OCI-LY1 (cell line): ENCODE measurements around the gene KCNJ12.

Experiments
- H2AFZ ChIP-seq: fragments of 200-600 bp; sonication (generic), shearing (Covaris generic); 2 replicates; pipeline ENCODE4 v1.6.0; 2014; ENCODE audit warnings: antibody characterized with exemption, mild to moderate bottlenecking, low read length
- H3F3A ChIP-seq: fragments of 200-600 bp; sonication (generic), shearing (Covaris generic); 2 replicates; pipeline ENCODE4 v1.6.0; 2014; ENCODE audit warnings: mild to moderate bottlenecking, antibody characterized with exemption, low read length, moderate library complexity; ENCODE audit not compliant: insufficient read depth
- H3K27ac ChIP-seq: fragments of 200-600 bp; sonication (generic); 2 replicates; pipeline ENCODE4 v1.5.1; 2014; ENCODE audit warnings: low read length, mixed run types, mild to moderate bottlenecking, low read depth; ENCODE audit not compliant: poor library complexity, severe bottlenecking
- H3K27me3 ChIP-seq: fragments of 200-600 bp; sonication (generic); 2 replicates; pipeline ENCODE4 v1.6.0; 2014; ENCODE audit warnings: antibody characterized with exemption, mild to moderate bottlenecking, low read length, moderate library complexity; ENCODE audit not compliant: insufficient read depth
- H3K36me3 ChIP-seq: fragments of 200-600 bp; sonication (generic); 2 replicates; pipeline ENCODE4 v1.6.1; 2014; ENCODE audit warnings: mild to moderate bottlenecking, antibody characterized with exemption, low read length, moderate library complexity, mixed read lengths; ENCODE audit not compliant: insufficient read depth
- H3K4me1 ChIP-seq: fragments of 200-600 bp; sonication (generic); 2 replicates; pipeline ENCODE4 v1.5.1; 2014; ENCODE audit warnings: mild to moderate bottlenecking, low read length, moderate library complexity; ENCODE audit not compliant: insufficient read depth, severe bottlenecking
- H3K4me2 ChIP-seq: fragments of 200-600 bp; sonication (generic), shearing (Covaris generic); 2 replicates; pipeline ENCODE4 v1.6.1; 2014; ENCODE audit warnings: low read length
- H3K4me3 ChIP-seq: fragments of 200-600 bp; sonication (generic); 2 replicates; pipeline ENCODE4 v1.5.1; 2014; ENCODE audit warnings: low read length, low read depth, mild to moderate bottlenecking, mixed read lengths; ENCODE audit not compliant: poor library complexity, severe bottlenecking
- H3K79me2 ChIP-seq: fragments of 200-600 bp; shearing (Covaris generic); 2 replicates; pipeline ENCODE4 v1.6.1; 2016; ENCODE audit warnings: mixed run types, low read length, mixed read lengths; ENCODE audit not compliant: insufficient read depth
- H3K9ac ChIP-seq: fragments of 200-600 bp; sonication (generic), shearing (Covaris generic); 2 replicates; pipeline ENCODE4 v1.6.1; 2014; ENCODE audit warnings: mild to moderate bottlenecking, low read length, mixed read lengths
- H3K9me2 ChIP-seq: fragments of 200-600 bp; sonication (generic), shearing (Covaris generic); 2 replicates; pipeline ENCODE4 v1.6.1; 2014; ENCODE audit warnings: low read depth, mild to moderate bottlenecking, low read length, mixed read lengths
- H3K9me3 ChIP-seq: fragments of 200-600 bp; shearing (Covaris generic); 2 replicates; pipeline ENCODE4 v1.6.1; 2014; ENCODE audit warnings: low read length, mixed read lengths
- H4K20me1 ChIP-seq: fragments of 200-600 bp; sonication (generic), shearing (Covaris generic); 2 replicates; pipeline ENCODE4 v1.6.0; 2016; ENCODE audit warnings: mild to moderate bottlenecking, low read length; ENCODE audit not compliant: insufficient read depth
- EZH2 ChIP-seq: fragments of 200-600 bp; sonication (generic), shearing (Covaris generic); IDR thresholded peaks from 2 replicates; pipeline ENCODE4 v1.8.0; 2017; ENCODE audit warnings: borderline replicate concordance, mixed run types, mild to moderate bottlenecking, antibody characterized with exemption, low read length, moderate library complexity, mixed read lengths
- TF ChIP-seq, protein P1 (sequence below): fragments of 200-600 bp; sonication (generic), shearing (Covaris generic); IDR thresholded peaks from 2 replicates; pipeline ENCODE4 v1.5.1; 2017; ENCODE audit warnings: mild to moderate bottlenecking, antibody characterized with exemption, low read length, moderate library complexity, mixed read lengths

The KCNJ12 gene

DNA sequence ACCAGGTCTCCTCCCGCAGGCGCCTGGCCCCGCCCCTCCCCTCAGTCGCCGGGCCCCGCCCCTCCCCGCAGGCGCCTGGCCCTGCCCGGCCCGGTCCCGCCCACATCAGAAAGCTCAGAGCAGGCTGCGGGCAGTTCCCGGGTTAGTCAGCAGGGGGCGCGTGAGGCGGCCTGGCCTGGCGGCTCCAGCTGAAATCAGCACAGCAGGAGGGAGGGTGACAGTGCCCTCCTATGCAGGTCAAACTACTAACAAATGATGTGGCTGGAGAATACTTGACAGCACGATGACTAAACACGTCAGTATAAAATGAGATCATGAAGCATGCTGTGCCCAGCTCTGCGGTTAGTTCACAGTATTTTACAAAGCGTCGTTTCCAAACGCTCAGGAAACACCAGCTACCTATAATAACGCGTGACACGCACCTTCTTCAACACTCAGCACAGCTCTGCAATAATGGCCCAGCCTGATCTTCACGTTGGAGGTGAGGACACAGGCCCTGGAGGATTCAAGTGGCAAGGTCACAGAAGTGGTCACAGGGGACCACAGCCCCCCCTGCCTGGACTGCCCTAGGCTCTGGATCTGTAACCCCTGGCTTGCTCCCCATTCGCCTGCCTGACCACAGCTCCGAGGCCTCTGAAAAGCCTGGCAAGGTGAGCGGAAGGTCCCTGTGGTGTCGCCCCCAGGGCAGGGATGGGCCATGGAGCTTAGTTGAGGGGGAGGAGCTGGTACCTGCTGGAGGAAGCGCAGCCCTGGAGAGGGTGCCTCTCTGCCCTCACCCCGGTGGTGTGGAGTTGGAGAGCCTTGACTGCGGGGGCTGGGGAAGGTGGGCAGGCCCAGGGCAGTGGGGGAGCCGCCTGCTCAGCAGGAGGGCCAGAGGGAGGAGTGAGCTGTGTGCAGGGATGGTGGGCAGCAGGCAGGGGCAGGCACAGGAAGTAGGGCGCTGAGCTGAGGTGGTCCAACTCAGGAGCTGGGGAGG lies 81.2 kb downstream of the KCNJ12 start:
- no peak overlapping the region for H3K9ac ChIP-seq
- no peaks in the 10 kb centered on the region for H4K20me1 ChIP-seq
- no peak overlapping the region for H2AFZ ChIP-seq
- H3K27me3 ChIP-seq, result no peaks in the 10 kb centered on the region; the same call in 1 of the 2 replicates
- H3K9me2 ChIP-seq, result no peaks in the 10 kb centered on the region
- H3K27ac ChIP-seq, result no peak overlapping the region
- TF ChIP-seq, protein P1, sequence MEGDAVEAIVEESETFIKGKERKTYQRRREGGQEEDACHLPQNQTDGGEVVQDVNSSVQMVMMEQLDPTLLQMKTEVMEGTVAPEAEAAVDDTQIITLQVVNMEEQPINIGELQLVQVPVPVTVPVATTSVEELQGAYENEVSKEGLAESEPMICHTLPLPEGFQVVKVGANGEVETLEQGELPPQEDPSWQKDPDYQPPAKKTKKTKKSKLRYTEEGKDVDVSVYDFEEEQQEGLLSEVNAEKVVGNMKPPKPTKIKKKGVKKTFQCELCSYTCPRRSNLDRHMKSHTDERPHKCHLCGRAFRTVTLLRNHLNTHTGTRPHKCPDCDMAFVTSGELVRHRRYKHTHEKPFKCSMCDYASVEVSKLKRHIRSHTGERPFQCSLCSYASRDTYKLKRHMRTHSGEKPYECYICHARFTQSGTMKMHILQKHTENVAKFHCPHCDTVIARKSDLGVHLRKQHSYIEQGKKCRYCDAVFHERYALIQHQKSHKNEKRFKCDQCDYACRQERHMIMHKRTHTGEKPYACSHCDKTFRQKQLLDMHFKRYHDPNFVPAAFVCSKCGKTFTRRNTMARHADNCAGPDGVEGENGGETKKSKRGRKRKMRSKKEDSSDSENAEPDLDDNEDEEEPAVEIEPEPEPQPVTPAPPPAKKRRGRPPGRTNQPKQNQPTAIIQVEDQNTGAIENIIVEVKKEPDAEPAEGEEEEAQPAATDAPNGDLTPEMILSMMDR, result peak; percentile 85
- no peak for TF ChIP-seq EZH2
- no peak overlapping the region for H3K4me3 ChIP-seq
- no peak overlapping the region for H3K4me2 ChIP-seq
- H3F3A ChIP-seq, result no peaks in the 10 kb centered on the region
- H3K79me2 ChIP-seq, result no peaks in the 10 kb centered on the region
- no peaks in the 10 kb centered on the region for H3K36me3 ChIP-seq
- no peaks in the 10 kb centered on the region for H3K4me1 ChIP-seq
- H3K9me3 ChIP-seq, result no peaks in the 10 kb centered on the region

DNA sequence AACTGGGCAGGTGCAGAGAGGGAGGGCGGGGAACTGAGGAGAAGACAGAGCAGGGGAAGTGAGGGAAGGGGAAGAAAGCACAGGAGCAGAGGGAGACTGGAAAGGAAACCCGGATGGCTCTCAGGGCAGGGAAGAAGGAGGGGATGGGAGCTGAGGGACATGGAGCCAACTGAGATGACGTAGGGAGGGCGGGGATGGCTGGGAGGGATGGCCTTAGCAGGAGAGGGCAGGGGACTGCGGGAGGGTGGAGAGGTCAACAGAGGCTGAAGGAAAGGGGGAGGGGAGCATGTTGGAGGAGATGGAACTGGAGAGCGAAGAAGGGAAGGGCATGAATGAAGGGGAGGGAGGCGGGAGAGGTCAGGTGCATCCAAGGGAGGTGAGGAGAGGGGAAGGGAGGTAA lies 81.9 kb downstream of the KCNJ12 start:
- Histone ChIP-seq H3K9me3 (no peaks in the 10 kb centered on the region), H3K36me3 (no peaks in the 10 kb centered on the region), H3K27ac (no peak overlapping the region), H3K9ac (no peak overlapping the region), H3K79me2 (no peaks in the 10 kb centered on the region), H3K4me3 (no peak overlapping the region), H4K20me1 (no peaks in the 10 kb centered on the region), H2AFZ (no peak overlapping the region), H3K9me2 (no peaks in the 10 kb centered on the region), H3K4me1 (no peaks in the 10 kb centered on the region), H3F3A (no peaks in the 10 kb centered on the region), H3K4me2 (no peak overlapping the region), H3K27me3 (no peaks in the 10 kb centered on the region; the same call in 1 of the 2 replicates)
- TF ChIP-seq EZH2, result no peak
- TF ChIP-seq, protein P1, result no peak

DNA sequence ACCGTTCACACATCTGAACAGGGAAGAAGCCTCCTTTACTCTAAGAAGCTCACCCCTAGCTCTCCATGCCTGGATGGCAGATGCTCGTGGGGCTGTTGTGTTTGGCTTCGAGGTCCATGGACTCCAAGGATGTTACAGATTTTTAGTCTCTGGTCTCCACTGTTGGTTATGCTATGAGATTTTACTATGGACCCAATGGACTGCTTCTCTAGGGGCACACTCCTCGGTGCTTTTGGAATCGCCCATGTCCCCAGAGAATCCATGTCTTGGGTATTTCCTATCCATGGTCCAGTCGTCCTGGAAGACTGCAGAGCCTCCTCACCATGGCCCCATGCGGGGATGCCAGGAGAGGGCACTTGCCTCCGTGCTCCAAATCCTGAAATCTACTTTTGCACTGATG lies 83.4 kb downstream of the KCNJ12 start:
- H3K27ac ChIP-seq, result no peak overlapping the region
- H3K9ac ChIP-seq, result no peak overlapping the region
- no peaks in the 10 kb centered on the region for H3K79me2 ChIP-seq
- no peak overlapping the region for H2AFZ ChIP-seq
- no peaks in the 10 kb centered on the region for H3K9me3 ChIP-seq
- H3K4me2 ChIP-seq, result no peak overlapping the region
- no peaks in the 10 kb centered on the region for H3K9me2 ChIP-seq
- no peaks in the 10 kb centered on the region for H3F3A ChIP-seq
- no peaks in the 10 kb centered on the region for H3K4me1 ChIP-seq
- no peak overlapping the region for H3K4me3 ChIP-seq
- no peaks in the 10 kb centered on the region for H3K36me3 ChIP-seq
- TF ChIP-seq EZH2, result no peak
- TF ChIP-seq, protein P1, result no peak
- H4K20me1 ChIP-seq, result no peaks in the 10 kb centered on the region
- no peaks in the 10 kb centered on the region; the same call in 1 of the 2 replicates for H3K27me3 ChIP-seq
